IPS-18c (cell line): ENCODE results near the gene KRT15.
A peak's percentile ranks its signal among the peaks of the same experiment; 100 is the strongest.
"Not testable (repeated sequence)": the region's sequence is repeated elsewhere in the genome, so short reads cannot be mapped to it uniquely, and the experiment has no call there.

Experiments used
- H3K4me3 ChIP-seq: 2 replicates; pipeline ENCODE4 v1.7.0; 2013; ENCODE audit warnings: low read depth, mild to moderate bottlenecking, low read length, moderate library complexity; ENCODE audit not compliant: insufficient read depth
- H3K9me3 ChIP-seq: one replicate; pipeline ENCODE4 v1.6.1; 2013; ENCODE audit warnings: mild to moderate bottlenecking, low read length, moderate library complexity; ENCODE audit not compliant: control insufficient read depth, insufficient read depth

The KRT15 gene

GRCh38 chr17:41547378-41547841 is 28.7 kb upstream of the KRT15 start:
- H3K4me3 ChIP-seq = 0 out of 2 replicates have a peak overlapping the region, but pooled peaks have one; percentile 1
- no peaks in the 10 kb centered on the region for H3K9me3 ChIP-seq

GRCh38 chr17:41546819-41547218 is 28.1 kb upstream of the KRT15 start:
- Histone ChIP-seq H3K4me3 (no peak overlapping the region), H3K9me3 (no peaks in the 10 kb centered on the region)

- Histone ChIP-seq H3K9me3 (no peaks in the 10 kb centered on the region), H3K4me3 (no peak overlapping the region)
Observed at GRCh38 chr17:41545829-41546410, 27.2 kb upstream of the KRT15 start.

- no peak overlapping the region for H3K4me3 ChIP-seq
- H3K9me3 ChIP-seq = no peaks in the 10 kb centered on the region
Observed at GRCh38 chr17:41544935-41545334, 26.2 kb upstream of the KRT15 start.

GRCh38 chr17:41544491-41544892 is 25.8 kb upstream of the KRT15 start:
- H3K4me3 ChIP-seq = no peak overlapping the region
- no peaks in the 10 kb centered on the region for H3K9me3 ChIP-seq

GRCh38 chr17:41542786-41543185 is 24.1 kb upstream of the KRT15 start:
- H3K4me3 ChIP-seq, H3K9me3 ChIP-seq: not testable (repeated sequence)

GRCh38 chr17:41542357-41542756 is 23.7 kb upstream of the KRT15 start:
- no peaks in the 10 kb centered on the region for H3K9me3 ChIP-seq

GRCh38 chr17:41540921-41541625 is 22.4 kb upstream of the KRT15 start:
- H3K4me3 ChIP-seq = no peak overlapping the region
- H3K9me3 ChIP-seq = no peaks in the 10 kb centered on the region

More at GRCh38 chr17:41542357-41542756, 23.7 kb upstream of the KRT15 start:
- no peak overlapping the region for H3K4me3 ChIP-seq

- Histone ChIP-seq H3K9me3 (no peaks in the 10 kb centered on the region), H3K4me3 (no peak overlapping the region)
Observed at GRCh38 chr17:41539979-41540701, 21.4 kb upstream of the KRT15 start.

GRCh38 chr17:41539071-41539492 is 20.4 kb upstream of the KRT15 start:
- no peak overlapping the region for H3K4me3 ChIP-seq
- H3K9me3 ChIP-seq = no peaks in the 10 kb centered on the region

GRCh38 chr17:41538565-41538991 is 19.9 kb upstream of the KRT15 start:
- Histone ChIP-seq H3K4me3 (no peak overlapping the region), H3K9me3 (no peaks in the 10 kb centered on the region)

GRCh38 chr17:41537990-41538389 is 19.3 kb upstream of the KRT15 start:
- Histone ChIP-seq H3K9me3 (no peaks in the 10 kb centered on the region), H3K4me3 (no peak overlapping the region)

GRCh38 chr17:41537614-41537954 is 18.9 kb upstream of the KRT15 start:
- H3K9me3 ChIP-seq = no peaks in the 10 kb centered on the region
- H3K4me3 ChIP-seq = no peak overlapping the region

- Histone ChIP-seq H3K9me3 (no peaks in the 10 kb centered on the region), H3K4me3 (no peak overlapping the region)
Observed at GRCh38 chr17:41536741-41537613, 18.3 kb upstream of the KRT15 start.

- no peak overlapping the region for H3K4me3 ChIP-seq
Observed at GRCh38 chr17:41535764-41536481, 17.2 kb upstream of the KRT15 start.

GRCh38 chr17:41534899-41535546 is 16.3 kb upstream of the KRT15 start:
- H3K9me3 ChIP-seq = no peaks in the 10 kb centered on the region
- H3K4me3 ChIP-seq = no peak overlapping the region

More at GRCh38 chr17:41535764-41536481, 17.2 kb upstream of the KRT15 start:
- H3K9me3 ChIP-seq = no peaks in the 10 kb centered on the region
